ENCODE results near the gene RASSF8.

DNA sequence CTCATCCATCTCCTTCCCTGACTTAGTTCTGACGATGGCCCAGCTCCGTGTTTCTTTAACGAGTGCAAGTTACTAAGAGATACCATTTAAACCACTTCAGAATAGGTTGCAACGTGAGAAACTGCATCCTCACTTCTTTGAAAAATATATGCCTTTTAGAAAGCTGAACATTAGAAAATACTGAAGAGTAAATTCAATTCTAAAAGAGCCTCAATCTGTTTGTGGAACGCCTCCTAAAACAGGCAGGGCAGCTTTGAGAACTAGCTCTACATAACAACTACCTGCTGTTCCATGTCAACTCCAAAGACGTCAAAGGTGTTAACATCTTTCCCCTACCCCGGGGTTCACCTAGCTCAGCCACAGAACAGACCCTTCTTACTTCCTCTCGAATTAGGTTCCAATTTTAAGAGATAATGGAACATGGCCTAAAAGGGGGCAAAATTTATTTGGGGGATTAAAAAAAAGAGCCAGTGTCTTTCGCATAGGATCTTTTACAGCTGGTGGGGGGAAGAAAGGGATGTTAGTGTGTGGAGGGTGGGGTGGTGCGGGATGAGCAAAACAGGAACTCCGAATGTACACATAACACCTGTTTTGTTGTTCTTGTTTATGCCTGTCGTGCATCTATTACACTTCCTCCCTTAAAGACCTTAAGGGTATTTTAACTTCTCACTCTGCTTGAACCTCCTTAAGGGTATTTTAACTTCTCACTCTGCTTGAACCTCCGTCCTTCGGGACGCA, 163.0 kb downstream of the RASSF8 start:
- TF ChIP-seq, protein P1, sequence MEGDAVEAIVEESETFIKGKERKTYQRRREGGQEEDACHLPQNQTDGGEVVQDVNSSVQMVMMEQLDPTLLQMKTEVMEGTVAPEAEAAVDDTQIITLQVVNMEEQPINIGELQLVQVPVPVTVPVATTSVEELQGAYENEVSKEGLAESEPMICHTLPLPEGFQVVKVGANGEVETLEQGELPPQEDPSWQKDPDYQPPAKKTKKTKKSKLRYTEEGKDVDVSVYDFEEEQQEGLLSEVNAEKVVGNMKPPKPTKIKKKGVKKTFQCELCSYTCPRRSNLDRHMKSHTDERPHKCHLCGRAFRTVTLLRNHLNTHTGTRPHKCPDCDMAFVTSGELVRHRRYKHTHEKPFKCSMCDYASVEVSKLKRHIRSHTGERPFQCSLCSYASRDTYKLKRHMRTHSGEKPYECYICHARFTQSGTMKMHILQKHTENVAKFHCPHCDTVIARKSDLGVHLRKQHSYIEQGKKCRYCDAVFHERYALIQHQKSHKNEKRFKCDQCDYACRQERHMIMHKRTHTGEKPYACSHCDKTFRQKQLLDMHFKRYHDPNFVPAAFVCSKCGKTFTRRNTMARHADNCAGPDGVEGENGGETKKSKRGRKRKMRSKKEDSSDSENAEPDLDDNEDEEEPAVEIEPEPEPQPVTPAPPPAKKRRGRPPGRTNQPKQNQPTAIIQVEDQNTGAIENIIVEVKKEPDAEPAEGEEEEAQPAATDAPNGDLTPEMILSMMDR (IDR thresholded peaks at IDR 0.05; ENCODE audit: low read length), result no peak
- TF ChIP-seq EZH2phosphoT487 (IDR thresholded peaks at IDR 0.05; ENCODE audit: low read length) (no peak), EZH2 (optimal IDR thresholded peaks at IDR 0.05; ENCODE audit: low read depth, low read length) (no peak)

Measured in MM.1S (cell line).